WTC11 (cell line): ENCODE measurements around the gene TEDC2. TPM values are rescaled to one million over a fixed set of nuclear protein-coding genes. Genes with fewer than 3 reads are reported as not detected.

Experiments used
- ATAC-seq: fragments of 200-7000 bp; cut with Tn5 transposase; 2 replicates; pipeline ENCODE4 v1.10.0; 2021; ENCODE audit warnings: mild to moderate bottlenecking, moderate library complexity
- CTCF ChIA-PET: fragments of 300-600 bp; sonication (Branson Sonifier 250); formaldehyde crosslinking; loops from one replicate; lab custom pipeline; 2021; ENCODE audit warnings: antibody characterized with exemption; lab: Charles Lee
- POLR2A ChIA-PET: fragments of 350-600 bp; sonication (Branson Sonifier 250); formaldehyde crosslinking; loops from one replicate; lab custom pipeline; 2021; ENCODE audit warnings: antibody characterized with exemption; lab: Charles Lee
- DNase-seq: peaks from one replicate; pipeline ENCODE4 v3.0.0; 2021; ENCODE audit warnings: low spot score
- H3K27ac Mint-ChIP-seq: 2 replicates; pipeline ENCODE4 v1.8.0; 2021; ENCODE audit warnings: mixed read lengths
- H3K27me3 Mint-ChIP-seq: 2 replicates; pipeline ENCODE4 v1.8.0; 2021; ENCODE audit warnings: low read depth, mild to moderate bottlenecking, moderate library complexity, mixed read lengths
- H3K36me3 Mint-ChIP-seq: 2 replicates; pipeline ENCODE4 v1.8.0; 2021; ENCODE audit warnings: mixed read lengths
- H3K4me1 Mint-ChIP-seq: 2 replicates; pipeline ENCODE4 v1.8.0; 2022; ENCODE audit warnings: mixed read lengths
- H3K4me3 Mint-ChIP-seq: 2 replicates; pipeline ENCODE4 v1.8.0; 2021; ENCODE audit warnings: mild to moderate bottlenecking, moderate library complexity, mixed read lengths
- H3K9me3 Mint-ChIP-seq: 2 replicates; pipeline ENCODE4 v1.8.0; 2021; ENCODE audit warnings: mixed read lengths
- HMGA2 ChIP-seq: fragments of 250-450 bp; sonication (Bioruptor Pico); IDR thresholded peaks from 2 replicates; pipeline ENCODE4 v1.4.0; 2021; ENCODE audit warnings: mild to moderate bottlenecking, moderate library complexity
- JAZF1 ChIP-seq: fragments of 250-450 bp; sonication (Bioruptor Pico); IDR thresholded peaks from 2 replicates; pipeline ENCODE4 v1.9.0; 2021; ENCODE audit warnings: moderate library complexity, mild to moderate bottlenecking, inconsistent platforms
- JUN ChIP-seq: sonication (generic); formaldehyde crosslinking; IDR thresholded peaks from 2 replicates; pipeline ENCODE4 v1.8.0; 2023; ENCODE audit warnings: mild to moderate bottlenecking, missing genetic modification reagents
- NFE2L1 ChIP-seq: sonication (generic); formaldehyde crosslinking; IDR thresholded peaks from 2 replicates; pipeline ENCODE4 v1.8.1; 2023; ENCODE audit warnings: missing genetic modification reagents
- TEAD1 ChIP-seq: sonication (generic); formaldehyde crosslinking; IDR thresholded peaks from 2 replicates; pipeline ENCODE4 v1.8.0; 2022; ENCODE audit warnings: mild to moderate bottlenecking, missing genetic modification reagents
- TEAD4 ChIP-seq: sonication (generic); formaldehyde crosslinking; IDR thresholded peaks from 2 replicates; pipeline ENCODE4 v1.8.0; 2022; ENCODE audit warnings: mild to moderate bottlenecking, missing genetic modification reagents
- ZNF121 ChIP-seq: sonication (generic); formaldehyde crosslinking; IDR thresholded peaks from 2 replicates; pipeline ENCODE4 v1.8.0; 2023; ENCODE audit warnings: missing genetic modification reagents
- ZNF423 ChIP-seq: fragments of 250-450 bp; sonication (Bioruptor Pico); IDR thresholded peaks from 2 replicates; pipeline ENCODE4 v2.1.2; 2022; ENCODE audit warnings: mild to moderate bottlenecking, moderate library complexity
- total RNA-seq: library from RNA; stranded (reverse); gene quantifications from 3 replicates; pipeline ENCODE4 v1.2.3, GENCODE V29; 2021
- TF ChIP-seq, protein P1 (sequence below): sonication (generic); formaldehyde crosslinking; IDR thresholded peaks from 2 replicates; pipeline ENCODE4 v1.8.1; 2023; ENCODE audit warnings: mild to moderate bottlenecking, missing genetic modification reagents, borderline replicate concordance
- TF ChIP-seq, protein P2 (sequence below): sonication (generic); formaldehyde crosslinking; IDR thresholded peaks from 2 replicates; pipeline ENCODE4 v1.8.1; 2022; ENCODE audit warnings: low read depth, mild to moderate bottlenecking, moderate library complexity, missing genetic modification reagents, borderline replicate concordance
- TF ChIP-seq, protein P3 (sequence below): sonication (generic); formaldehyde crosslinking; IDR thresholded peaks from 2 replicates; pipeline ENCODE4 v1.8.0; 2022; ENCODE audit warnings: mild to moderate bottlenecking, missing genetic modification reagents
- TF ChIP-seq, protein P4 (sequence below): sonication (generic); formaldehyde crosslinking; IDR thresholded peaks from 2 replicates; pipeline ENCODE4 v1.8.0; 2022; ENCODE audit warnings: missing genetic modification reagents

The TEDC2 gene
- total RNA-seq, 1 experiment from 2014 or later, result 61.6 TPM

DNA sequence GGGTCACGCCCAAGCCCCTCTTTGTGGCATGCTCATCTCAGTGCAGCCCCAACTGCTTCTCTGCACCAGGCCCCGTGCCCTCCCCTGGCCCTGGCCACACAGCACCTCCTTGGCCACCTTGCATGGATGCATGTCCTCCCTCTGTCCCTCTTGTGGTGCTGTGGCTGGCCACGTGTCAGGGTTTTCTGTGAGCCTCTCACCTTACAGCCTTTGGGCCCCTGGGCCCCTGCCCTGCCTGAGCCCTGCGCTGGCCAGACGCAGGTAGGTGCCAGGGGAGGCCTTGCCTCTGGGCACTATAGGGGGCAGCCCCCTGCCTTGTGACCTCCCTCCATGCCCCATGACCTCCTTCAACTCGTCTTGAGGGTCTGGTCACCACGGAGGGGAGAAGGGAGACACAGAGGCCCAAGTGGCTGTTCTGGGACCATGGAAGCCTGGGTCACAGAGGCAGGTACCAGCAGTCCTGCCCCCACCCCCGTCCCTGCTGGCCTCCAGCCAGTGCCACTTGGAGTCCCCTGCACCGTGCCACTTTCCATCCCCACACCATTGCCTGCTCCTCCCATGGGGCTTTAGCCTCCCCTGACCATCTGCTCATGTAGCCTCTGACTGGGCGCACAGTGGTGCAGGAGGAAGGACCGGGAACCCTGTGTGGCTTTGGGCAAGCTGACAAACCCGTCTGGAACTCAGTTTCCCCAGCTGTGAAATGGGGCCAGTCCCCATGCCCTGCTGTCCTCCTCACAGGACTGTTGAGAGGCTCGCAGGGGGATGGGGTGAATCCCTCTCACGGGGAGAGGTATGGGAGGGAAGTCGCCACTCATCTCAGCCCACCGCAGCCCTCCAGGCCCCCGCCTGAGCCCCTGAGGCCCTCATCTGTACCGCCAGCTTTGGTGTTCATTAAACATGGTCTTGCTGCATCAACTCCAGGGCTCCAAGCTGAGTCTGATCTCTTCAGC is 42.3 kb downstream of the TEDC2 start:
- POLR2A ChIA-PET, result interaction anchor here (0.6 to 1.5 kb wide), 8 partner anchors 18 to 347 kb away, joined by 3 to 13 read pairs (median 4); partner anchors contain the start of genes AMDHD2, ECI1, NTN3 and PDPK1

DNA sequence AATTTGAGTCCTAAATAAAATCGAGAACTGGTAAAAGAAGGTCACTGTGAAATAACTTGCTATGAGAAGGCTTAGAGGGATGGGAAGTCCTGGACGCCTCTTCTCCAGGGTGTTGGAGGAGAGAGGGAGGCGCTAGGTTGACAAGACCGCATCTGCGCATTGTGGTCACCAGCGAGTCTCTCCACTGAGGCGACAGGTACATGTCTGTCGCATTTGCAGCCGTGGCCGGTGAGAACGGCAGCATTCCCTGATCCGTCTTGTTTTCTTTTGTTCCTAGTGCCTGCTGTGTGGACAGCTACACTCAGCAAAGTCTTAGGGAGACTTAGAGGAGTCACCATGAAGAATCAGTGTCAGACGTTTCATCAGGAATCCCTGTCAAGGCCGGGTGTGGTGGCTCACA is 45.8 kb downstream of the TEDC2 start:
- no peaks in the 10 kb centered on the region for H3K9me3 Mint-ChIP-seq
- CTCF ChIA-PET, result no interaction called here

More for the DNA sequence above, 42.3 kb downstream of the TEDC2 start:
- Mint-ChIP-seq H3K9me3 (no peaks in the 10 kb centered on the region), H3K27me3 (no peaks in the 10 kb centered on the region), H3K4me3 (peak overlapping the region; percentile 49), H3K27ac (no peak overlapping the region), H3K36me3 (peaks cover 5% of the 10 kb centered on the region), H3K4me1 (peaks cover 4% of the 10 kb centered on the region)
- no peak for DNase-seq
- TF ChIP-seq, protein P1, sequence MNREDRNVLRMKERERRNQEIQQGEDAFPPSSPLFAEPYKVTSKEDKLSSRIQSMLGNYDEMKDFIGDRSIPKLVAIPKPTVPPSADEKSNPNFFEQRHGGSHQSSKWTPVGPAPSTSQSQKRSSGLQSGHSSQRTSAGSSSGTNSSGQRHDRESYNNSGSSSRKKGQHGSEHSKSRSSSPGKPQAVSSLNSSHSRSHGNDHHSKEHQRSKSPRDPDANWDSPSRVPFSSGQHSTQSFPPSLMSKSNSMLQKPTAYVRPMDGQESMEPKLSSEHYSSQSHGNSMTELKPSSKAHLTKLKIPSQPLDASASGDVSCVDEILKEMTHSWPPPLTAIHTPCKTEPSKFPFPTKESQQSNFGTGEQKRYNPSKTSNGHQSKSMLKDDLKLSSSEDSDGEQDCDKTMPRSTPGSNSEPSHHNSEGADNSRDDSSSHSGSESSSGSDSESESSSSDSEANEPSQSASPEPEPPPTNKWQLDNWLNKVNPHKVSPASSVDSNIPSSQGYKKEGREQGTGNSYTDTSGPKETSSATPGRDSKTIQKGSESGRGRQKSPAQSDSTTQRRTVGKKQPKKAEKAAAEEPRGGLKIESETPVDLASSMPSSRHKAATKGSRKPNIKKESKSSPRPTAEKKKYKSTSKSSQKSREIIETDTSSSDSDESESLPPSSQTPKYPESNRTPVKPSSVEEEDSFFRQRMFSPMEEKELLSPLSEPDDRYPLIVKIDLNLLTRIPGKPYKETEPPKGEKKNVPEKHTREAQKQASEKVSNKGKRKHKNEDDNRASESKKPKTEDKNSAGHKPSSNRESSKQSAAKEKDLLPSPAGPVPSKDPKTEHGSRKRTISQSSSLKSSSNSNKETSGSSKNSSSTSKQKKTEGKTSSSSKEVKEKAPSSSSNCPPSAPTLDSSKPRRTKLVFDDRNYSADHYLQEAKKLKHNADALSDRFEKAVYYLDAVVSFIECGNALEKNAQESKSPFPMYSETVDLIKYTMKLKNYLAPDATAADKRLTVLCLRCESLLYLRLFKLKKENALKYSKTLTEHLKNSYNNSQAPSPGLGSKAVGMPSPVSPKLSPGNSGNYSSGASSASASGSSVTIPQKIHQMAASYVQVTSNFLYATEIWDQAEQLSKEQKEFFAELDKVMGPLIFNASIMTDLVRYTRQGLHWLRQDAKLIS (CRISPR knock-in tag), result no peak
- TF ChIP-seq, protein P2, sequence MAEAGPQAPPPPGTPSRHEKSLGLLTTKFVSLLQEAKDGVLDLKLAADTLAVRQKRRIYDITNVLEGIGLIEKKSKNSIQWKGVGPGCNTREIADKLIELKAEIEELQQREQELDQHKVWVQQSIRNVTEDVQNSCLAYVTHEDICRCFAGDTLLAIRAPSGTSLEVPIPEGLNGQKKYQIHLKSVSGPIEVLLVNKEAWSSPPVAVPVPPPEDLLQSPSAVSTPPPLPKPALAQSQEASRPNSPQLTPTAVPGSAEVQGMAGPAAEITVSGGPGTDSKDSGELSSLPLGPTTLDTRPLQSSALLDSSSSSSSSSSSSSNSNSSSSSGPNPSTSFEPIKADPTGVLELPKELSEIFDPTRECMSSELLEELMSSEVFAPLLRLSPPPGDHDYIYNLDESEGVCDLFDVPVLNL (CRISPR knock-in tag), result no peak
- TF ChIP-seq ZNF121 (CRISPR knock-in tag) (no peak), JAZF1 (CRISPR knock-in tag) (no peak), ZNF423 (CRISPR knock-in tag) (no peak), TEAD1 (no peak)
- no peak for ATAC-seq
- CTCF ChIA-PET, result interaction anchor here (0.5 to 3.5 kb wide), 59 partner anchors 10 to 498 kb away, joined by 3 to 57 read pairs (median 6); partner anchors contain the start of genes ABCA3, AMDHD2, ATP6V0C and CCNF

More for the DNA sequence above, 45.8 kb downstream of the TEDC2 start:
- H3K4me1 Mint-ChIP-seq, result peaks cover 8% of the 10 kb centered on the region
- no peak overlapping the region for H3K4me3 Mint-ChIP-seq
- H3K36me3 Mint-ChIP-seq, result no peaks in the 10 kb centered on the region
- no peak for ATAC-seq
- POLR2A ChIA-PET, result no interaction called here
- TF ChIP-seq NFE2L1 (CRISPR knock-in tag) (no peak), JAZF1 (CRISPR knock-in tag) (no peak), HMGA2 (no peak), JUN (CRISPR knock-in tag) (no peak), TEAD4 (no peak)
- TF ChIP-seq, protein P3, sequence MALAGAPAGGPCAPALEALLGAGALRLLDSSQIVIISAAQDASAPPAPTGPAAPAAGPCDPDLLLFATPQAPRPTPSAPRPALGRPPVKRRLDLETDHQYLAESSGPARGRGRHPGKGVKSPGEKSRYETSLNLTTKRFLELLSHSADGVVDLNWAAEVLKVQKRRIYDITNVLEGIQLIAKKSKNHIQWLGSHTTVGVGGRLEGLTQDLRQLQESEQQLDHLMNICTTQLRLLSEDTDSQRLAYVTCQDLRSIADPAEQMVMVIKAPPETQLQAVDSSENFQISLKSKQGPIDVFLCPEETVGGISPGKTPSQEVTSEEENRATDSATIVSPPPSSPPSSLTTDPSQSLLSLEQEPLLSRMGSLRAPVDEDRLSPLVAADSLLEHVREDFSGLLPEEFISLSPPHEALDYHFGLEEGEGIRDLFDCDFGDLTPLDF (CRISPR knock-in tag), result no peak
- TF ChIP-seq, protein P4, sequence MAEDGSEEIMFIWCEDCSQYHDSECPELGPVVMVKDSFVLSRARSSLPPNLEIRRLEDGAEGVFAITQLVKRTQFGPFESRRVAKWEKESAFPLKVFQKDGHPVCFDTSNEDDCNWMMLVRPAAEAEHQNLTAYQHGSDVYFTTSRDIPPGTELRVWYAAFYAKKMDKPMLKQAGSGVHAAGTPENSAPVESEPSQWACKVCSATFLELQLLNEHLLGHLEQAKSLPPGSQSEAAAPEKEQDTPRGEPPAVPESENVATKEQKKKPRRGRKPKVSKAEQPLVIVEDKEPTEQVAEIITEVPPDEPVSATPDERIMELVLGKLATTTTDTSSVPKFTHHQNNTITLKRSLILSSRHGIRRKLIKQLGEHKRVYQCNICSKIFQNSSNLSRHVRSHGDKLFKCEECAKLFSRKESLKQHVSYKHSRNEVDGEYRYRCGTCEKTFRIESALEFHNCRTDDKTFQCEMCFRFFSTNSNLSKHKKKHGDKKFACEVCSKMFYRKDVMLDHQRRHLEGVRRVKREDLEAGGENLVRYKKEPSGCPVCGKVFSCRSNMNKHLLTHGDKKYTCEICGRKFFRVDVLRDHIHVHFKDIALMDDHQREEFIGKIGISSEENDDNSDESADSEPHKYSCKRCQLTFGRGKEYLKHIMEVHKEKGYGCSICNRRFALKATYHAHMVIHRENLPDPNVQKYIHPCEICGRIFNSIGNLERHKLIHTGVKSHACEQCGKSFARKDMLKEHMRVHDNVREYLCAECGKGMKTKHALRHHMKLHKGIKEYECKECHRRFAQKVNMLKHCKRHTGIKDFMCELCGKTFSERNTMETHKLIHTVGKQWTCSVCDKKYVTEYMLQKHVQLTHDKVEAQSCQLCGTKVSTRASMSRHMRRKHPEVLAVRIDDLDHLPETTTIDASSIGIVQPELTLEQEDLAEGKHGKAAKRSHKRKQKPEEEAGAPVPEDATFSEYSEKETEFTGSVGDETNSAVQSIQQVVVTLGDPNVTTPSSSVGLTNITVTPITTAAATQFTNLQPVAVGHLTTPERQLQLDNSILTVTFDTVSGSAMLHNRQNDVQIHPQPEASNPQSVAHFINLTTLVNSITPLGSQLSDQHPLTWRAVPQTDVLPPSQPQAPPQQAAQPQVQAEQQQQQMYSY (CRISPR knock-in tag), result no peak
- DNase-seq, result no peak
- H3K27me3 Mint-ChIP-seq, result no peaks in the 10 kb centered on the region; the same call in 1 of the 2 replicates
- H3K27ac Mint-ChIP-seq, result peak overlapping the region; percentile 6
